ENCODE results near the gene IFI6.
"Not testable (repeated sequence)": the region's sequence is repeated elsewhere in the genome, so short reads cannot be mapped to it uniquely, and the experiment has no call there.

The IFI6 gene

DNA sequence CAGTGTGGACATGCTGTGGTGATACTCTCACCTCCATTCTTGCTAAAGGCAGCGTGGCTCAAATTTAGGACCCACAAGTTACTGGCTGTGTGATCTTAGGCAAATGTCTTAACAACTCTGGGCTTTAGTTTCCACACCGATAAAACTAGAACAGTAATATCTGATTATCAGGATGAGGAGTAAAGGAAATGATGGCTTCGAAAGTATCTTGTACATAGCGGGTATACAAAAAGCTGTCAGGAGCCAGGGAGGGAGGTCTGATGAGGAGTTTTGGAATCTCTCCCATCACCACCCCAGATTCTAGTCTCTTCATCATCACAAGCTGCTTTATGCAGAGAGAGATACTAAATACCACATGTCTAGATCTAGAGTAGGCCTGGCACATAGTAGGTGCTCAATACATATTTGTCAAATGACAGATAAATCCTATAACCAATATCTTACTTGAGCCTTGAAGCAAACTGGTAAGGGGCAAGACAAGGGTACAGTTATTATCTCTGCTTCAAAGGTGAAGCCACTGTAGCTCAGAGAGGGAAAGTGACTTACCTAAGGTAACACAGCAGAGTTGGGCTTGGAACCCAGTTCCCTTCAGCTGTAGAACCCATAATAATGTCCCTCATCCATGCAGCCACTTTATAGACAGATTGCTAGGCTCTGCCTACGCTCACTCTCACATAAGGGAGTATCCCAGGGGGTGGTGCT lies 27.5 kb downstream of the IFI6 start:
- H3K27me3 Mint-ChIP-seq, result no peaks in the 10 kb centered on the region
- H3K4me1 Mint-ChIP-seq, result peaks cover 19% of the 10 kb centered on the region
- H3K9me3 Mint-ChIP-seq, result no peaks in the 10 kb centered on the region
- H3K27ac Mint-ChIP-seq, result no peak overlapping the region
- no peaks in the 10 kb centered on the region for H3K36me3 Mint-ChIP-seq
- H3K4me3 Mint-ChIP-seq, result no peak overlapping the region

DNA sequence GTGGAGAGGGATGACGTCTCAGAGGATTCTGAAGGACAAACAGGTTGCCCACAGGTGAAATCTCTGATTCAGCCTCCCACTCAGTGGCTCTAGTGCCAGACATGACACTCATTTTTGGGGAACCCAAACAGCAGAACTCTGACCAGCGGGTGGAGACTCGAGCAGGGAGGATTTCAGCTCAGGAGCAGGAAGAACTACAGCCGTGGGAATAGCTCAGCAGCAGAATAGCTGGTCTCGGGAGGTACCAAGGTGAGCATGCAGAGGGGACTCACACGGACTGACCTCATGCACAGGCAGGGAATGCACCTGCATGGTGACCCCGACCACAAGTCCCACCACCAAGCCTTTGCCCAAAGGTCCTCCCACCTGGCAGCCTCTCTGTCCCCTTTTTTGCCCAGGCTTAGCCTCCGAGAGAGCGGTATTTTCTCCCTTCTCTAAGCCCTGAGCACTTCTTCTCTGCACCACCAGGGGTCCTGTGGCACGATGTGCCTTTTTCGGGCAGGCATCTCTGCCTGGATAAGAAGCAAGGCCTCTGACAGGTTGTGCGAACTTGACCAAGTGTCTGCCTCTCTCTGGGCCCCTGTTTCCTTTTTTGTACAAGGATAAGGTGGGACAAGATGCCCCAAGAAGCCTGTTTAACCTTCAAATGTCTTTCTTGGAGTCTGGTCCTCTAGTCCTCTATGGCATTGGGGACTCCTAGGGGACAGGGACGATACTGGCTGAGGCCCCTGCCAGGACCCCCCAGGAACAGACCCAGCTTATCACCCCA lies 28.2 kb downstream of the IFI6 start:
- peaks cover 19% of the 10 kb centered on the region for H3K4me1 Mint-ChIP-seq
- H3K4me3 Mint-ChIP-seq, result no peak overlapping the region
- H3K27ac Mint-ChIP-seq, result peak overlapping the region; percentile 23

GRCh38 chr1:27640514-27640913 lies 31.5 kb downstream of the IFI6 start:
- not testable (repeated sequence) for H3K4me3 Mint-ChIP-seq, H3K27ac Mint-ChIP-seq, H3K9me3 Mint-ChIP-seq, H3K27me3 Mint-ChIP-seq, H3K36me3 Mint-ChIP-seq
- peaks cover 37% of the 10 kb centered on the region for H3K4me1 Mint-ChIP-seq

More for the DNA sequence above, 28.2 kb downstream of the IFI6 start:
- H3K27me3 Mint-ChIP-seq, result no peaks in the 10 kb centered on the region
- no peaks in the 10 kb centered on the region for H3K36me3 Mint-ChIP-seq
- no peaks in the 10 kb centered on the region for H3K9me3 Mint-ChIP-seq

GRCh38 chr1:27638805-27639204 lies 33.2 kb downstream of the IFI6 start:
- no peak overlapping the region for H3K27ac Mint-ChIP-seq
- H3K36me3 Mint-ChIP-seq, result no peaks in the 10 kb centered on the region
- peaks cover 36% of the 10 kb centered on the region for H3K4me1 Mint-ChIP-seq
- H3K27me3 Mint-ChIP-seq, result no peaks in the 10 kb centered on the region
- no peak overlapping the region for H3K4me3 Mint-ChIP-seq
- H3K9me3 Mint-ChIP-seq, result no peaks in the 10 kb centered on the region

- no peaks in the 10 kb centered on the region for H3K36me3 Mint-ChIP-seq
- H3K4me1 Mint-ChIP-seq, result peaks cover 37% of the 10 kb centered on the region
- H3K4me3 Mint-ChIP-seq, result no peak overlapping the region
- H3K27me3 Mint-ChIP-seq, result no peaks in the 10 kb centered on the region
- no peaks in the 10 kb centered on the region for H3K9me3 Mint-ChIP-seq
- H3K27ac Mint-ChIP-seq, result peak overlapping the region; percentile 24
Observed at GRCh38 chr1:27638047-27638734, 33.8 kb downstream of the IFI6 start.

DNA sequence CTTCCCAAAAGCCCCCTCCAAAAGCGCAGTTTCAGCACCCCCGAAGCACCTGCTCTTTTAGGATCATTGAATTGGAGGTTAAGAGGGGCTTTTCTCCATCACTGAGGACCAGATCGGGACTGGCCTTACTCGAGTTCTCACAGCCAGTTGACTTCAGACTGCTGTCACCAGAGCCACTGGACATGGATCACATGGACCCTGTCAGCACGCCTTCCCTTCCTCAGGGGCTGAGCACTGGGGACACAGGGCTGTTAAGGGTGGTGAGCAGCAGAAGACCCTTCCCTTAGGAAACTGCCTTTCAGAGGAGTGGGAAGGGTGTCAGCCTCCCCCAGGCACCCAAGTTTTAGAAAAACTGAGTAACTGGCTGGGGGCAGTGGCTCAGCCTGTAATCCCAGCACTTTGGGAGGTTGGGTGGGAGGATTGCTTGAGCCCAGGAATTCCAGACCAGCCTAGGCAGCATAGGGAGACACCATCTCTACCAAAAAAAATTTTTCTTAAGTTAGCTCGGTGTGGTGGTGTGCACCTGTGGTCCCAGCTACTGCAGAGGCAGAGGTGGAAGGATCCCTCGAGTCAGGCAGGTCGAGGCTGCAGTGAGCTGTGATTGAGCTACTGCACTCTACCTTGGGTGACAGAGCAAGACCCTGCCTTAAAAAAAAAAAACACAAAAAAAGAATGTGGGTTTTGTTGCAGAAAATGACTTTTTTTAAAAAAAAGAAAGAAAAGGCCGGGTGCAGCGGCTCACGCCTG lies 36.4 kb downstream of the IFI6 start:
- no peaks in the 10 kb centered on the region for H3K36me3 Mint-ChIP-seq
- peaks cover 64% of the 10 kb centered on the region for H3K4me1 Mint-ChIP-seq
- peak overlapping the region; percentile 37 for H3K4me3 Mint-ChIP-seq
- no peaks in the 10 kb centered on the region for H3K27me3 Mint-ChIP-seq
- no peaks in the 10 kb centered on the region for H3K9me3 Mint-ChIP-seq
- H3K27ac Mint-ChIP-seq, result no peak overlapping the region

DNA sequence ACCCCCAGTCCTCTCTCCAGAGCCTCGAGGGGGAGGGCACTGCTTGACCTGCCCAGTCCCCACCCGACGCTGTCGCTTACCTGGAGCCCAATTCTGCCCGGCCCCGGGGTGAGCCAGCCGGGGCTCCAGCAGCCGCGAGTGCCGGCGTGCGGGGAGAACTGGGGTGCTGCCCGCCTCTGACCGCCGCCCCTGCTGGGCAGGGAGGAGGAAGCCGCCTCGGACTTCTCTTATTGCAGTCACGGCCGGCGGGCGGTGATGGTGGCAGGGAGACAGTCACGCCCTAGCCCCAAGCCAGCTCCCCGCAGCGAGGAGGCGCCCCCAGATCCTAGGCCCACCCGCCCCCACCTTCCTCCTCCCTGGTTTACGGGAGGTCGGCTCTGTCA lies 37.0 kb downstream of the IFI6 start, which contains the start of gene FGR:
FGR (minus strand) TSS at position 201 of the 383 bp plus-strand sequence. CDS start 11,269 bp downstream, outside the sequence.
- Mint-ChIP-seq H3K36me3 (no peaks in the 10 kb centered on the region), H3K4me1 (peaks cover 64% of the 10 kb centered on the region), H3K27me3 (no peaks in the 10 kb centered on the region), H3K4me3 (peak within 1 kb of the TSS; percentile 73), H3K9me3 (no peaks in the 10 kb centered on the region), H3K27ac (peak within 1 kb of the TSS; percentile 17)

DNA sequence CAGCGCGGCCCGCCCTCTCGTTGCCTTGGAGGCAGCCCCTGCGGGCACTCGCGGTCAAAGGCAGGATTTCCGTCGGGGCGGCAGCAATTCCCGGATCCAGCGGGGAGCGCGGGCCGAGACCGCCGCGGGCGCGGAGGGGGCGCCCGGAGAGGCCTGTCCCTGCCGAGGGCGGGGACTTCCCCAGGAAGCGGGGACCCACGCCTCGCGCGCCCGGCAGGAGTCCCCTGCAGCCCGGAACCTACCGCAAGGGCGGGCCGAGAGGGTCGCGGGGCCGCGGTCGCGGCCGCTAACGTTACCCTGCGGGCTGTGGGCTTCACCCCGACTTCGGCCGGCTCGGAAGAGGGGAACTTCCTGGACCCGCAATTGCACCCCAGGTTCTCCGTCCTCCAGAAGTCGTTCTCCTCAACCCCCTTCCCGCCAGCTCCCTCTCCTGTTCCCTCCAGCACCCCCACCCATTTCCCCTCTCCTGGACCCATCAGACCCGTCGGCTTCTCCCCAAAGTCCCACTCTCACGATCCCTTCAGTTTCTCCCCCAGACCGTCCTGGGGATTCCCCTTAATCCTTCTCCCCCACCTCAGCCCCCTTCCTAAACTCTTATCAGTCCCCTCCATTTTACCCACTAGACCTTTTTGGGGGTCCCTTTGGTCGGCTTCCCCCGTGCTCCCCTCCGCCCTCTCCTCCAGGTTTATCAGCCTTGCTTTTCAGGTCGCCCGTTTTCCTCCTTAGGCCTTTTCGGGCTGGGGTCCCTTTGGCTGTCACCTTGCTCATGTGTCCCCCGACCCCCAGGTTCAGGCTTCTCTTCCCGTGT lies 37.6 kb downstream of the IFI6 start:
- Mint-ChIP-seq H3K36me3 (no peaks in the 10 kb centered on the region), H3K4me1 (peaks cover 67% of the 10 kb centered on the region), H3K27ac (peak overlapping the region; percentile 17), H3K27me3 (no peaks in the 10 kb centered on the region), H3K9me3 (no peaks in the 10 kb centered on the region), H3K4me3 (peak overlapping the region; percentile 73)

GRCh38 chr1:27633640-27634176 lies 38.3 kb downstream of the IFI6 start:
- Mint-ChIP-seq H3K36me3 (no peaks in the 10 kb centered on the region), H3K27ac (no peak overlapping the region), H3K4me1 (peaks cover 74% of the 10 kb centered on the region), H3K4me3 (peak overlapping the region; percentile 76), H3K9me3 (no peaks in the 10 kb centered on the region), H3K27me3 (no peaks in the 10 kb centered on the region)

GRCh38 chr1:27633298-27633610 lies 38.7 kb downstream of the IFI6 start:
- Mint-ChIP-seq H3K27ac (no peak overlapping the region), H3K9me3 (no peaks in the 10 kb centered on the region), H3K36me3 (no peaks in the 10 kb centered on the region), H3K27me3 (no peaks in the 10 kb centered on the region), H3K4me1 (peaks cover 75% of the 10 kb centered on the region), H3K4me3 (peak overlapping the region; percentile 76)

DNA sequence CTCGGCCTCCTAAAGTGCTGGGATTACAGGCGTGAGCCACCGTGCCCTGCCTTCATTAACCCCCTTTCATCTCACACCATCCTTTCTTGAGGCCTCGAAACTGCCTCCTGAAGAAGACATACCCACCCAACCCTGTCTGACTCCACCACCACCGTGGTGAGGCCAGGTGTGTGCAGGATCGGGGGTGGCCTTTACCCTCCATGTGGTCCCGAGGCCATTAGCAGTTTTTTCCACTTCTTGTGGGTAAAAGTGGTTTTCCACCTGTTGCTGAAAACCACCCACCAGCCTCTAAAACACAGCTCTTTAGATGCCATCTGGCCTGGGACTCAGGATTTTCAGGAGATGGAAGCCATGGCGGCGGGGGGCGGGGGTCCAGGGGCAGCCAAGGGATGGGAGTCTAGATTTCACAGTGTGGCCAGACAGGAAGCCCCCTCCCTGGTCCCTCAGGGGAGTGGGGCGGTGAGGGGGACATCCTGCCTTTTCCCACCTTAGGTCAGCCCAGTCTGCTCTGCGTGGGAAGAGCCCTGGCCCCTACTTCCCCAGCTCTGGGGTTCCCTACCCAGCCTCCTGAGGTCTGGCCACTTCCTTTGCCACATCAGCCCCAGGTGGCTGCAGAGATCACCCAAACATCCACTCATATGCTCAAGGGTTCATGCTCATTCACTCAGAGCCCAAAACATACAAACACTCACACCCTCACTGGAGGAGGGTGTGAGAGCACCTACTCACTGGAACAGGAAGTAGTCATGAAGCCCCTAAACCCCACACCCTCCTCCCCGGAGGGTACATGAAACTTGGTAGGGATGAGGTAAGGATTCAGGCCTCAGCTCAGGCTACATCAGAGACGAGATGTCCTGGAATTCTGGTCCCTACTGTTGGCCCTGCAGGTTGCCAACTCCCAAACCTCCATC lies 39.4 kb downstream of the IFI6 start:
- Mint-ChIP-seq H3K9me3 (no peaks in the 10 kb centered on the region), H3K4me1 (peaks cover 70% of the 10 kb centered on the region), H3K36me3 (no peaks in the 10 kb centered on the region)

GRCh38 chr1:27630859-27631491 lies 41.0 kb downstream of the IFI6 start:
- H3K27me3 Mint-ChIP-seq, result no peaks in the 10 kb centered on the region
- H3K27ac Mint-ChIP-seq, result no peak overlapping the region
- H3K36me3 Mint-ChIP-seq, result no peaks in the 10 kb centered on the region
- no peak overlapping the region for H3K4me3 Mint-ChIP-seq
- no peaks in the 10 kb centered on the region for H3K9me3 Mint-ChIP-seq
- peaks cover 67% of the 10 kb centered on the region for H3K4me1 Mint-ChIP-seq

More for the DNA sequence above, 39.4 kb downstream of the IFI6 start:
- peak overlapping the region; percentile 76 for H3K4me3 Mint-ChIP-seq
- H3K27ac Mint-ChIP-seq, result peak overlapping the region; percentile 90
- no peaks in the 10 kb centered on the region for H3K27me3 Mint-ChIP-seq

GRCh38 chr1:27628712-27629111 lies 43.3 kb downstream of the IFI6 start:
- Mint-ChIP-seq H3K4me3 (no peak overlapping the region), H3K27me3 (no peaks in the 10 kb centered on the region), H3K4me1 (peaks cover 55% of the 10 kb centered on the region), H3K9me3 (no peaks in the 10 kb centered on the region), H3K36me3 (no peaks in the 10 kb centered on the region), H3K27ac (peak overlapping the region; percentile 84)
